ENCODE data around the gene ARAP1. TPM values are rescaled to one million over a fixed set of nuclear protein-coding genes. Genes with fewer than 3 reads are reported as not detected.

Gene ARAP1
- total RNA-seq, 4 donors from 2014 or later: 53.8 to 126 (median 88.8) TPM

DNA sequence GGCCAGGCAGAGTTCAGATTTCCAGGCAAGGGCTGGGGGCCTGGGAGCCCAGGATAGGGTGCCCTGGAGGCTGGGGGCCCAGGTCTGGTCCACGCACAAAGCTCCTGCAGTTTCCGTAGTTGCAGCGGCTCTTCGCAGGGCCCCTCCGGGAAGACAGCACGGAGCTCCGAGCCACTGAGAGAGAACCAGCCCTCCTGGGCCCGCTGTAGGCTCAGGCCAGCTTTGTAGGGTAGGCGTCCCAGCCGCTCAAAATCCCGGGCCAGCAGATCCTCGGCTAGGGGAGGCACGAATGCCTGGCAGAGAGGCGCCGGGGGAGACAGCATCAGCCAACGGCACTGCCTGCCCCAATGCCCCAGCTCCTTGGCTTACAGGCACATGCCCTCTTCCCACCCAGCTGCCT lies 54.4 kb downstream of the ARAP1 start:
- H3K9me3 ChIP-seq: no peaks in the 10 kb centered on the region
- no peaks in the 10 kb centered on the region for H3K27me3 ChIP-seq
- WGBS: 80% methylated on average over 2 of the region's 16 CpGs
- TF ChIP-seq POLR2AphosphoS5 (IDR thresholded peaks at IDR 0.05): no peak
- no peak for TF ChIP-seq EP300 (IDR thresholded peaks at IDR 0.05)
- TF ChIP-seq CTCF (IDR thresholded peaks at IDR 0.05): no peak
- no peak for TF ChIP-seq POLR2A (IDR thresholded peaks at IDR 0.05)
- no peak overlapping the region for H3K27ac ChIP-seq
- DNase-seq (ENCODE audit: low spot score in 2 of 2): no peak
- peaks cover 28% of the 10 kb centered on the region for H3K4me1 ChIP-seq
- H3K4me3 ChIP-seq: no peak overlapping the region
- H3K36me3 ChIP-seq: peaks cover 100% of the 10 kb centered on the region

GRCh38 chr11:72696866-72697700 lies 55.1 kb downstream of the ARAP1 start:
- no peaks in the 10 kb centered on the region for H3K9me3 ChIP-seq
- no peaks in the 10 kb centered on the region for H3K27me3 ChIP-seq
- WGBS: 59% methylated on average over 22 of the region's 44 CpGs
- no peak overlapping the region for H3K4me3 ChIP-seq
- H3K4me1 ChIP-seq: peaks cover 21% of the 10 kb centered on the region
- TF ChIP-seq POLR2A (IDR thresholded peaks at IDR 0.05) (no peak), EP300 (IDR thresholded peaks at IDR 0.05) (no peak), CTCF (IDR thresholded peaks at IDR 0.05) (no peak), POLR2AphosphoS5 (IDR thresholded peaks at IDR 0.05) (no peak)
- H3K36me3 ChIP-seq: peaks cover 100% of the 10 kb centered on the region
- peak in 1 of 2 donors; percentile 90 for DNase-seq (ENCODE audit: low spot score in 2 of 2)
- H3K27ac ChIP-seq: no peak overlapping the region

- Histone ChIP-seq H3K4me3 (no peak overlapping the region), H3K27me3 (no peaks in the 10 kb centered on the region), H3K9me3 (no peaks in the 10 kb centered on the region), H3K36me3 (peaks cover 98% of the 10 kb centered on the region), H3K4me1 (peaks cover 12% of the 10 kb centered on the region), H3K27ac (no peak overlapping the region)
- no peak for DNase-seq (ENCODE audit: low spot score in 2 of 2)
- TF ChIP-seq EP300 (IDR thresholded peaks at IDR 0.05): no peak
- no peak for TF ChIP-seq CTCF (IDR thresholded peaks at IDR 0.05)
- TF ChIP-seq POLR2A (IDR thresholded peaks at IDR 0.05): no peak
- TF ChIP-seq POLR2AphosphoS5 (IDR thresholded peaks at IDR 0.05): no peak
- 98% methylated on average over 7 of the region's 7 CpGs for WGBS
Measured at GRCh38 chr11:72695354-72695753, 56.9 kb downstream of the ARAP1 start.

DNA sequence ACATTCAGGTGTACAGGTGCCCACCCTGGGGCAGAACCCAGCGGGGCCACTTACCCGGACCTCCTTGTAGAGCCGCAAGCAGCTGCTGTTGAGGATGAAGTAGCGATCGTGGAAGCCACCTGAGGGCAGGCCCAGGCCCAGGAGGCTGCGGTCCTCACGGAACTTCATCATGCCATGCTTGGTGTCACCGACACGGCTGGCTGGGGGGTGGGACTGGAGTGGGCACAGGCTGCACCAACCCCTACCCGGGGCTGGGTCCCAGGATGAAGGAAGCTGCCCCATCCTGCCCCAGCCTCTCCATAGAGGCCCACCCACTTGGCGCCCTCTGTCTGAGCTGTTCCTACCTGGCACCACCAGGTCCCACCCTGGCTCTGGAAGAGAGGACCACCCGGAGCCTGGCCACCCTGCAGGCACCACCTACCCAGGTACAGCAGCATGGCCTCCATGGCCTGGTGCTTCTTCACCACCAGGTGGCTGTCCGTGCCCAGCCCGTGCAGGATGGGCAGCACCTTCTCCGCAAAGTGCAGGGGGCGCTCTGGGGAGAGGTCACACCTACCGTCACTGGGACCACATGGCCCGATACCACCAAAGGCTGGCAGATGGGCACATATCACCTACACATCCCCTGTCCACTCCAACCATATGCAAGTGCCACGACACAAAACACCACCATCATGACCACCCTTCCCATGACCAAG lies 58.8 kb downstream of the ARAP1 start:
- no peaks in the 10 kb centered on the region for H3K27me3 ChIP-seq
- peaks cover 11% of the 10 kb centered on the region for H3K4me1 ChIP-seq
- no peak overlapping the region for H3K4me3 ChIP-seq
- DNase-seq (ENCODE audit: low spot score in 2 of 2): no peak
- H3K36me3 ChIP-seq: peaks cover 98% of the 10 kb centered on the region
- WGBS: 95% methylated on average over 6 of the region's 19 CpGs
- no peaks in the 10 kb centered on the region for H3K9me3 ChIP-seq
- H3K27ac ChIP-seq: no peak overlapping the region
- TF ChIP-seq CTCF (IDR thresholded peaks at IDR 0.05) (no peak), POLR2AphosphoS5 (IDR thresholded peaks at IDR 0.05) (no peak), POLR2A (IDR thresholded peaks at IDR 0.05) (no peak), EP300 (IDR thresholded peaks at IDR 0.05) (no peak)

All from suprapubic skin (tissue), 4 donors.